ENCODE results near the gene POU6F1.

The POU6F1 gene

GRCh38 chr12:51196547-51196946 lies 21.3 kb downstream of the POU6F1 start:
- FAIRE-seq, result no peak

GRCh38 chr12:51195841-51196240 lies 22.0 kb downstream of the POU6F1 start:
- no peak for FAIRE-seq

- no peak for FAIRE-seq
These were observed 25.6 kb downstream of the POU6F1 start for GRCh38 chr12:51192284-51192671.

GRCh38 chr12:51191516-51192283 lies 26.2 kb downstream of the POU6F1 start:
- no peak for FAIRE-seq

- FAIRE-seq, result no peak
These were observed 27.0 kb downstream of the POU6F1 start for GRCh38 chr12:51190820-51191219.

GRCh38 chr12:51189790-51190355 lies 28.0 kb downstream of the POU6F1 start:
- FAIRE-seq, result no peak

GRCh38 chr12:51188359-51189051 lies 29.4 kb downstream of the POU6F1 start:
- FAIRE-seq, result no peak

- no peak for FAIRE-seq
These were observed 30.4 kb downstream of the POU6F1 start for GRCh38 chr12:51187370-51187987.

GRCh38 chr12:51186465-51187085 lies 31.3 kb downstream of the POU6F1 start:
- no peak for FAIRE-seq

GRCh38 chr12:51185171-51185717 lies 32.6 kb downstream of the POU6F1 start:
- FAIRE-seq, result no peak

GRCh38 chr12:51183816-51184215 lies 34.0 kb downstream of the POU6F1 start:
- no peak for FAIRE-seq

- no peak for FAIRE-seq
These were observed 34.5 kb downstream of the POU6F1 start for GRCh38 chr12:51183349-51183748.

- no peak for FAIRE-seq
These were observed 36.3 kb downstream of the POU6F1 start for GRCh38 chr12:51181558-51181957.

- no peak for FAIRE-seq
These were observed 40.0 kb downstream of the POU6F1 start for GRCh38 chr12:51177897-51178296.

GRCh38 chr12:51174501-51174900 lies 43.4 kb downstream of the POU6F1 start:
- no peak for FAIRE-seq

- FAIRE-seq, result peak; percentile 50
These were observed 45.1 kb downstream of the POU6F1 start, which contains the start of gene TFCP2 for GRCh38 chr12:51172515-51173431. TFCP2 (minus strand) TSS chr12:51173135; CDS start chr12:51172422, 713 bp downstream.

GRCh38 chr12:51171884-51172514 lies 45.9 kb downstream of the POU6F1 start:
- FAIRE-seq, result no peak

- no peak for FAIRE-seq
These were observed 54.1 kb downstream of the POU6F1 start for GRCh38 chr12:51163795-51164194.

- no peak for FAIRE-seq
These were observed 55.6 kb downstream of the POU6F1 start for GRCh38 chr12:51162217-51162616.

GRCh38 chr12:51160814-51161459 lies 56.9 kb downstream of the POU6F1 start:
- FAIRE-seq, result no peak
